Activated naive CD8-positive, alpha-beta T cell treated with anti-CD3 and anti-CD28 coated beads for 36 hours (primary cell): ENCODE results near the gene NRIP3. TPM values are rescaled to one million over a fixed set of nuclear protein-coding genes. Genes with fewer than 3 reads are reported as not detected.

Experiments
- DNase-seq: peaks from one replicate; pipeline ENCODE4 v3.0.0; 2021
- H3K27ac Mint-ChIP-seq: one replicate; pipeline ENCODE4 v1.8.0; 2022; ENCODE audit warnings: mild to moderate bottlenecking, moderate library complexity, mixed read lengths
- H3K27me3 Mint-ChIP-seq: one replicate; pipeline ENCODE4 v1.8.0; 2022; ENCODE audit warnings: mild to moderate bottlenecking, mixed read lengths
- H3K36me3 Mint-ChIP-seq: one replicate; pipeline ENCODE4 v1.8.0; 2021; ENCODE audit warnings: mild to moderate bottlenecking, mixed read lengths
- H3K4me1 Mint-ChIP-seq: one replicate; pipeline ENCODE4 v1.8.0; 2021; ENCODE audit warnings: mixed read lengths
- H3K4me3 Mint-ChIP-seq: one replicate; pipeline ENCODE4 v1.8.0; 2022; ENCODE audit warnings: mild to moderate bottlenecking, moderate library complexity, mixed read lengths
- H3K9me3 Mint-ChIP-seq: one replicate; pipeline ENCODE4 v1.8.0; 2022; ENCODE audit warnings: mixed read lengths
- total RNA-seq, 2 experiments: library from RNA; stranded (reverse); gene quantifications; one replicate each; pipeline ENCODE4 v1.2.3, GENCODE V29; 2021

The NRIP3 gene
- total RNA-seq = 1 to 10 TPM in 1 of 2 experiments, under 1 TPM in 1; 0.95 to 1.5 TPM

- Mint-ChIP-seq H3K9me3 (no peaks in the 10 kb centered on the region), H3K36me3 (no peaks in the 10 kb centered on the region), H3K4me1 (peaks cover 24% of the 10 kb centered on the region), H3K4me3 (peak within 1 kb of the TSS; percentile 69), H3K27ac (peak within 1 kb of the TSS; percentile 31), H3K27me3 (peaks cover 55% of the 10 kb centered on the region)
- peak; percentile 72 for DNase-seq
Measured at GRCh38 chr11:9003573-9004182, at the start of gene NRIP3. Gene NRIP3, minus strand, starts transcription at chr11:9004001. Its CDS starts 66 bp downstream, at chr11:9003935.

DNA sequence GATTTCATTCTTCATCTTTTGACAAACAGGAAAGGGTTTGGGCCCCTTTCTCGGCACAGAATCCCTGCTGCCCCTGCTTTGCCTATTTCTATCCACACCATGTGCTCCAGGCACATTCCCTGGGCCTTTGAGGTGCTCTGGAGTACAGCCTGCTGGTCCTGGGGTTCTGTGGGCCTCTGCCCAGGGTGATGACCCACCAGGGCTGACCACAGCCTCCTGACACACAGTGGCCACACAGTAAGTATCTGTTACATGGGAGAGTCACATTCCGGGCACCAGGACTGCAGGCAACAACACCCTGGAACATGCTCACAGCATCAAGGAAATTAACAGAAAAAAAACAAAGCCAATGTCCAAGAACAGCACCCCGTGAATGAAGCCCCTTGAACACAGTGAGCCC lies 48.5 kb upstream of the NRIP3 start:
- Mint-ChIP-seq H3K36me3 (no peaks in the 10 kb centered on the region), H3K9me3 (no peaks in the 10 kb centered on the region), H3K4me3 (no peak overlapping the region), H3K27ac (no peak overlapping the region), H3K4me1 (no peaks in the 10 kb centered on the region), H3K27me3 (no peaks in the 10 kb centered on the region)
- DNase-seq = no peak

DNA sequence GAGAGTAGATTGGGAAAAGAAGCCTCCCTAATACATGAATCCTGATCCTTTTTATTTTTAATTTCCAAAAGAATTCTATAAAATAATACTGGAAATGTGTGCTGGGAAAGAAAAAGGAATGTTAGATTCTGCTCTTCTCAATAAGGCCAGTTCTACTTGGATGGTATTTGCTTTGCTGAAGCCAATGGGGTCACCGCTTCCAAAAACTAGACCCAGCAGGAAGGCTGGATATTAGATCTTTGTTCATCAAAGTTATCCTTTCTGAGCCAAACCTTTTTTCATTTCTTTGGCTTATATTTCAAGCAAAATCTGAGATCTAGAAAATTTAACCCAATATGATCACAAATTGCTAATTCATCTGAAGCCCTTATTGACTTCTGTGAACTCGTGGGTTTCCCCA lies 46.2 kb upstream of the NRIP3 start:
- H3K9me3 Mint-ChIP-seq = no peaks in the 10 kb centered on the region
- no peaks in the 10 kb centered on the region for H3K4me1 Mint-ChIP-seq
- H3K27ac Mint-ChIP-seq = no peak overlapping the region

GRCh38 chr11:9047964-9048523 lies 44.2 kb upstream of the NRIP3 start:
- Mint-ChIP-seq H3K27me3 (no peaks in the 10 kb centered on the region), H3K4me3 (no peak overlapping the region), H3K27ac (no peak overlapping the region), H3K4me1 (no peaks in the 10 kb centered on the region), H3K9me3 (no peaks in the 10 kb centered on the region), H3K36me3 (no peaks in the 10 kb centered on the region)
- no peak for DNase-seq

More for the DNA sequence above, 46.2 kb upstream of the NRIP3 start:
- no peaks in the 10 kb centered on the region for H3K27me3 Mint-ChIP-seq
- no peaks in the 10 kb centered on the region for H3K36me3 Mint-ChIP-seq
- no peak overlapping the region for H3K4me3 Mint-ChIP-seq
- DNase-seq = no peak

DNA sequence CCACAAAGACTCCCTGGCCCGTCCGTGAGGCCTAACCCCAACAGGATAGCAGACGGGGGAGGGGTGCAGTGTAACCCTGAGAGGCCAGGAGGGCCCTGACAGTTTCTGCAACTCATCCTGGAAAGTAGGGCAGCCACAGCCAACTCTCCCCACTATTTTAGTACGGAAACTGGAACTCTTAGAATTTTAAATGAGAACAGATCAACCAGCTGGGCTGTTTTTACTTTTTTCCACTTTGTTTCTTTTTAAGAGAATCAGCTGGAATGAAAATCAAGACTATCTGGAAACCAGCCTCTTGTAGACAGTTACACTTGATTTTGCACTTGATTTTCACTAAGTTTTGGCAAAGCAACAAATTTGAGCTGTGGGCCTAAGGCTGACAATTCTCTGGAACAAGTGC lies 42.7 kb upstream of the NRIP3 start:
- Mint-ChIP-seq H3K4me3 (no peak overlapping the region), H3K4me1 (no peaks in the 10 kb centered on the region), H3K27ac (no peak overlapping the region), H3K27me3 (no peaks in the 10 kb centered on the region), H3K36me3 (no peaks in the 10 kb centered on the region), H3K9me3 (no peaks in the 10 kb centered on the region)
- DNase-seq = no peak

GRCh38 chr11:9042488-9042887 lies 38.7 kb upstream of the NRIP3 start:
- H3K27ac Mint-ChIP-seq = no peak overlapping the region
- DNase-seq = no peak
- no peaks in the 10 kb centered on the region for H3K4me1 Mint-ChIP-seq
- H3K4me3 Mint-ChIP-seq = no peak overlapping the region
- H3K36me3 Mint-ChIP-seq = no peaks in the 10 kb centered on the region
- H3K27me3 Mint-ChIP-seq = peaks cover 8% of the 10 kb centered on the region
- no peaks in the 10 kb centered on the region for H3K9me3 Mint-ChIP-seq

DNA sequence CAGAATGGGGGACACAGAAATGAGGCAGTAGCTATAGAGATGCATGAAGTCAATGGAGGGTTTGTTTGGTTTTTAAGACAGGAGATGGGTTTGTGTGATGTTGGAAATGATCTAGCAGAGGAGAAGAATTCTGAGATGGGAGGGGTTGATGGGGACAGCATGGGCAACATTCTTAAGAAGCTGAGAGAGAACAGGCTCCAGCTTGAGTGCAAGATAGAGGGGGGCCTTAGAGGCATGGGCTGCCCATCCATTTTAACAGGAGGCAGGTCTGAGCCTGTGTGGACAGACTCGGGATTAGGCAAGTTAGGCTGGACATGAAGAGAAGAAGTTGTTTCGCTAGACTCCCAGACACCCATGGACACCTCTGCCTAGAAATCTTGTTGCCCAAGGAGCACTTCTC lies 37.9 kb upstream of the NRIP3 start:
- Mint-ChIP-seq H3K36me3 (no peaks in the 10 kb centered on the region), H3K27me3 (peaks cover 8% of the 10 kb centered on the region)

DNA sequence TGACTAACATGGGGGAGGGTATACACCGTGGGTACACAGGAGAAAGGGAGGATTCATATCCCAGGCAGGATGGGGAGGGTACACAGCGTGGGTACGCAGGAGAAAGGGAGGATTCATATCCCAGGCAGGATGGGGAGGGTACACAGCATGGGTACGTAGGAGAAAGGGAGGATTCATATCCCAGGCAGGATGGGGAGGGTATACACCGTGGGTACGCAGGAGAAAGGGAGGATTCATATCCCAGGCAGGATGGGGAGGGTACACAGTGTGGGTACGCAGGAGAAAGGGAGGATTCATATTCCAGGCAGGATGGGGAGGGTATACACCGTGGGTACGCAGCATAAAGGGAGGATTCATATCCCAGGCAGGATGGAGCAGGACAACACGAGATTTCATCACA lies 36.6 kb upstream of the NRIP3 start:
- H3K27me3 Mint-ChIP-seq = peaks cover 8% of the 10 kb centered on the region
- DNase-seq = no peak
- no peaks in the 10 kb centered on the region for H3K9me3 Mint-ChIP-seq
- no peak overlapping the region for H3K4me3 Mint-ChIP-seq
- H3K27ac Mint-ChIP-seq = no peak overlapping the region
- H3K4me1 Mint-ChIP-seq = no peaks in the 10 kb centered on the region
- no peaks in the 10 kb centered on the region for H3K36me3 Mint-ChIP-seq

More for the DNA sequence above, 37.9 kb upstream of the NRIP3 start:
- no peak overlapping the region for H3K4me3 Mint-ChIP-seq
- no peaks in the 10 kb centered on the region for H3K4me1 Mint-ChIP-seq
- H3K27ac Mint-ChIP-seq = no peak overlapping the region
- DNase-seq = no peak
- H3K9me3 Mint-ChIP-seq = no peaks in the 10 kb centered on the region

DNA sequence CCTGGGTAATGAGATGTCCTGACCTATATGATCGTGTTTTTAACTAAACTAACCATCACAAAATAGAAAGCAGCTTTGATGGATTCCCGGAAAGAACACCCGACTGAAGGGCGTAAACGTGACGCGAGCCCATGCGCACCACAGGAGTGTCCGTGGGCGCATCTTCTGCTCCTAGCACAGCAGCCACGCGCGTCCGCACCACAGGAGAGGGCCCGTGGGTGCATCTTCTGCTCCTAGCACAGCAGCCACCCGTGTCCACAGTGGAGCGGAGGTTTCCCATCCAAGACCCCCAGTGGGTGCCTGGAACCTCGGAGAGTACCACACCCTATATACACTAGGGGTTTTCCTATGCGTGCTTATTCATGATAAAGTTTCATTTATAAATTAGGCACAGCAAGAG lies 36.1 kb upstream of the NRIP3 start:
- Mint-ChIP-seq H3K4me1 (no peaks in the 10 kb centered on the region), H3K4me3 (no peak overlapping the region), H3K9me3 (no peaks in the 10 kb centered on the region), H3K27me3 (peaks cover 8% of the 10 kb centered on the region), H3K36me3 (no peaks in the 10 kb centered on the region), H3K27ac (no peak overlapping the region)
- no peak for DNase-seq

DNA sequence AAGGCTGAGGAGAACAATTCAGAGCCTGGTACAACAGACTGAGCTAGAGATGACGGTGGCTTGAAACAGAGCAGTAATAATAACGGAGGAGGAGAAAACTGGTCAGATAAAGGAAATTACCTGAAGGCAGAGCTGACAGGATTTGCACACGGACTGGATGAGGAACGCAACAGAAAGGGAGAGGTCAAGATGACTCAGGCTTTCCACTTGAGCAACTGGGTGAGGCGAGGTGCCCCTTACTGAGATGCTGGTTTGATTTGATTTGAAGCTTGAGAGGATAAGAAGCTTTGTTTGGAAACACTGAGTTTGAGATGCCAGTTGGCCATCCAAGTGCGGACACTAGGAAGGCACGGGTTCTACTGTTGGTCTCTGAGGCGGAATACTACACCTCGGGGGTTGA lies 35.4 kb upstream of the NRIP3 start:
- DNase-seq = no peak
- Mint-ChIP-seq H3K27ac (no peak overlapping the region), H3K9me3 (no peaks in the 10 kb centered on the region), H3K27me3 (peaks cover 8% of the 10 kb centered on the region), H3K4me3 (no peak overlapping the region), H3K36me3 (no peaks in the 10 kb centered on the region), H3K4me1 (no peaks in the 10 kb centered on the region)

- Mint-ChIP-seq H3K36me3 (no peaks in the 10 kb centered on the region), H3K4me1 (no peaks in the 10 kb centered on the region), H3K27me3 (peaks cover 8% of the 10 kb centered on the region), H3K9me3 (no peaks in the 10 kb centered on the region), H3K4me3 (no peak overlapping the region), H3K27ac (no peak overlapping the region)
- DNase-seq = no peak
Measured at GRCh38 chr11:9038541-9038940, 34.7 kb upstream of the NRIP3 start.

GRCh38 chr11:9037963-9038362 lies 34.2 kb upstream of the NRIP3 start:
- Mint-ChIP-seq H3K9me3 (no peaks in the 10 kb centered on the region), H3K27me3 (peaks cover 8% of the 10 kb centered on the region), H3K36me3 (no peaks in the 10 kb centered on the region), H3K4me1 (no peaks in the 10 kb centered on the region), H3K4me3 (no peak overlapping the region), H3K27ac (no peak overlapping the region)
- DNase-seq = no peak

DNA sequence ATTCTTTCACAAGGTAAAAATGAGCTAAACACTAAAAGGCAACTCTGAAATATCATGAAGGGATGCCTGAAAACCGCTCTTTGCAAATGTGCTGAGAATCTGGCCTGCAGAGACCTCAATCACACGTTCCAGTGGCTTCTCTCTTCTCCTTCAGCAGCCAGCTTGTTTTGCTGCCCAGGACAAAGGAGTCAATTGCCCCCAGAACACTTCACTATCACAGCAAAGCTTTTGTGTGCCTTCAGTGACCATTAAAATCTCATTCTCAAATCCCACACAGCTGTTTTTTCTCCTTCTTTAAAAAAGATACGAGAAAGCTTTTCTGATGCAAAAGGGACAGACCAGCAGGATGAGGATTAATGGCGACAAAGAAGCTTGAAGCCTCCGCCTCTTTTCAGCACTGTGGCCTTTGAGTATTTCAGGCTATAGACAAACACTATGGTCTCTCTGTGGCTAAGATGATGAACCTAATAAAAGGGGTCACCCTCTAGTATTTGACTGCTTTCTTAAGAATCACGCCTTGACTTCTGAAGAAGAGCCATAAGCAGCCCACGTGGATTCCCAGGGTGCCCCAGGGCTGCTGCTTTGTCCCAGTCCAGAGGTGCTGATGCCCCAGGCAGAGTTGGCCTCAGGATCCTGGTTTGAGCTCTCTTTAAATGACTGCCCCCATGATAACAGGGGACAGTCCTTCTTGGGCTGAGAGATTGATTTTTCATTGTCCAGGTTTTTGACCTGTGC lies 33.4 kb upstream of the NRIP3 start:
- no peaks in the 10 kb centered on the region for H3K9me3 Mint-ChIP-seq
- no peak overlapping the region for H3K4me3 Mint-ChIP-seq
- no peak overlapping the region for H3K27ac Mint-ChIP-seq
- no peaks in the 10 kb centered on the region for H3K36me3 Mint-ChIP-seq
- DNase-seq = no peak
- peaks cover 8% of the 10 kb centered on the region for H3K27me3 Mint-ChIP-seq
- H3K4me1 Mint-ChIP-seq = no peaks in the 10 kb centered on the region

GRCh38 chr11:9030601-9031000 lies 26.8 kb upstream of the NRIP3 start:
- Mint-ChIP-seq H3K4me1 (no peaks in the 10 kb centered on the region), H3K27me3 (no peaks in the 10 kb centered on the region), H3K27ac (no peak overlapping the region), H3K36me3 (no peaks in the 10 kb centered on the region), H3K9me3 (no peaks in the 10 kb centered on the region), H3K4me3 (no peak overlapping the region)
- DNase-seq = no peak

DNA sequence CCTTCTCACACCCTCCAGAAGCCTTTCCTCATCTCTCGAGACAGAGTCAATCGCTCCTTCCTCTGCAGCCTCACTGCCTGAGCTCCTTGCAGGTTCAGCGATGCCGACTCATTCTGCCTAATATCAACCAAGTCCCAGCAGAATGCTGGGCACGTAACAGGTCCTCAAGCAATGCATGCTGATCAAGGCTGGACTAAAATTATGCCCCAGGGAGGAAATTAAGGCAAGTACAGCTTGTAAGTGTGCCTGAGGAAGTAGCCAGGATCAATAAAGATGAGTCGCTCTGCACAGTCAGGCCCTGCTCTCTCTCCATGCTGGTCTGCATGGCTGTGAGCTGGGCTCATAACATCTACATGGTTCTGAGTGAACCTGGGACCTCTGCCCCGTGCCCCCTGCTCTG lies 25.6 kb upstream of the NRIP3 start:
- no peak overlapping the region for H3K27ac Mint-ChIP-seq
- peaks cover 3% of the 10 kb centered on the region for H3K27me3 Mint-ChIP-seq
- H3K4me3 Mint-ChIP-seq = no peak overlapping the region
- no peak for DNase-seq
- H3K9me3 Mint-ChIP-seq = no peaks in the 10 kb centered on the region
- H3K36me3 Mint-ChIP-seq = no peaks in the 10 kb centered on the region
- no peaks in the 10 kb centered on the region for H3K4me1 Mint-ChIP-seq

- peaks cover 5% of the 10 kb centered on the region for H3K27me3 Mint-ChIP-seq
- no peaks in the 10 kb centered on the region for H3K4me1 Mint-ChIP-seq
- no peak overlapping the region for H3K4me3 Mint-ChIP-seq
- H3K9me3 Mint-ChIP-seq = no peaks in the 10 kb centered on the region
- DNase-seq = no peak
- H3K36me3 Mint-ChIP-seq = no peaks in the 10 kb centered on the region
- no peak overlapping the region for H3K27ac Mint-ChIP-seq
Measured at GRCh38 chr11:9028581-9028980, 24.8 kb upstream of the NRIP3 start.
